Hepatocyte (in vitro differentiated cells): ENCODE measurements around the gene GJA5. TPM values are rescaled to one million over a fixed set of nuclear protein-coding genes. Genes with fewer than 3 reads are reported as not detected.

ENCODE experiments used
- DNase-seq: peaks from one replicate; pipeline ENCODE4 v3.0.0-alpha.2; 2016; ENCODE audit warnings: low spot score
- H2AFZ ChIP-seq: fragments of 200-600 bp; sonication (generic); 2 replicates; pipeline ENCODE4 v1.6.0; 2016; ENCODE audit warnings: antibody characterized with exemption, mild to moderate bottlenecking
- H3K27ac ChIP-seq: fragments of 200-600 bp; sonication (generic); 2 replicates; pipeline ENCODE4 v1.5.1; 2016; ENCODE audit warnings: mild to moderate bottlenecking
- H3K27me3 ChIP-seq: fragments of 200-600 bp; sonication (generic); 2 replicates; pipeline ENCODE4 v1.6.1; 2016
- H3K36me3 ChIP-seq: fragments of 200-600 bp; sonication (generic); replicated peaks from 2 replicates; pipeline ENCODE4 v1.5.1; 2016; ENCODE audit warnings: low read depth; ENCODE audit not compliant: insufficient read depth
- H3K4me1 ChIP-seq: fragments of 200-600 bp; sonication (generic); 2 replicates; pipeline ENCODE4 v1.5.1; 2016; ENCODE audit warnings: mild to moderate bottlenecking, moderate library complexity; ENCODE audit not compliant: insufficient read depth
- H3K4me2 ChIP-seq: fragments of 200-600 bp; sonication (generic); 2 replicates; pipeline ENCODE4 v1.6.0; 2016
- H3K4me3 ChIP-seq: fragments of 200-600 bp; sonication (generic); 2 replicates; pipeline ENCODE4 v1.5.1; 2016; ENCODE audit warnings: mild to moderate bottlenecking
- H3K79me2 ChIP-seq: fragments of 200-600 bp; sonication (generic); 2 replicates; pipeline ENCODE4 v1.6.0; 2017; ENCODE audit warnings: mild to moderate bottlenecking
- H3K9me2 ChIP-seq: fragments of 200-600 bp; sonication (generic); replicated peaks from 2 replicates; pipeline ENCODE4 v1.6.0; 2017; ENCODE audit warnings: mild to moderate bottlenecking; ENCODE audit not compliant: insufficient read depth
- H3K9me3 ChIP-seq: fragments of 200-600 bp; sonication (generic); 2 replicates; pipeline ENCODE4 v1.5.1; 2016; ENCODE audit warnings: low read depth, mild to moderate bottlenecking
- H4K20me1 ChIP-seq: fragments of 200-600 bp; sonication (generic); 2 replicates; pipeline ENCODE4 v1.6.0; 2016; ENCODE audit warnings: mild to moderate bottlenecking; ENCODE audit not compliant: insufficient read depth, poor library complexity, severe bottlenecking
- CTCF ChIP-seq: fragments of 200-600 bp; sonication (generic); IDR thresholded peaks from 2 replicates; pipeline ENCODE4 v1.5.1; 2016; ENCODE audit warnings: antibody characterized with exemption, mild to moderate bottlenecking; ENCODE audit not compliant: poor library complexity
- EZH2 ChIP-seq: fragments of 200-600 bp; sonication (generic); IDR thresholded peaks from 2 replicates; pipeline ENCODE4 v1.6.1; 2016; ENCODE audit warnings: antibody characterized with exemption, mild to moderate bottlenecking, borderline replicate concordance
- EZH2phosphoT487 ChIP-seq: fragments of 200-600 bp; sonication (generic); IDR thresholded peaks from one replicate; pipeline ENCODE4 v1.6.1; 2018; ENCODE audit warnings: antibody characterized with exemption, mild to moderate bottlenecking, low read depth, moderate library complexity; ENCODE audit not compliant: unreplicated experiment, severe bottlenecking
- WGBS: methylation state at CpG from one replicate; pipeline ENCODE4 v1.1.6; 2016; ENCODE audit warnings: low lambda C conversion rate; ENCODE audit errors: missing lambda C conversion rate; 5-methylcytosine and 5-hydroxymethylcytosine counted together
- polyA plus RNA-seq: library from polyadenylated mRNA; unstranded; fragments of >200 nt; fragmentation: Nextera tagmentation; extraction: Ambion mirVana; gene quantifications from 2 replicates; pipeline ENCODE4 v1.2.1, GENCODE V29; 2016
- total RNA-seq: library from RNA; depleted of rRNA; stranded (reverse); fragments of >200 nt; gene quantifications from 2 replicates; pipeline ENCODE4 v1.2.3, GENCODE V29; 2014

The GJA5 gene
- total and polyA plus RNA-seq, 2 experiments from 2014 or later: 9.7 to 12.4 TPM

GRCh38 chr1:147757015-147757990 is 3.1 kb downstream of the GJA5 start:
- TF ChIP-seq CTCF: no peak
- TF ChIP-seq EZH2: no peak
- TF ChIP-seq EZH2phosphoT487: no peak
- Histone ChIP-seq H3K4me2 (no peak overlapping the region), H3K4me3 (no peak overlapping the region), H2AFZ (no peak overlapping the region), H3K4me1 (peaks cover 16% of the 10 kb centered on the region), H3K27ac (peak overlapping the region; percentile 35), H3K79me2 (no peaks in the 10 kb centered on the region), H3K27me3 (no peaks in the 10 kb centered on the region), H3K9me2 (no peaks in the 10 kb centered on the region), H3K9me3 (no peaks in the 10 kb centered on the region), H3K36me3 (no peaks in the 10 kb centered on the region), H4K20me1 (no peaks in the 10 kb centered on the region)
- DNase-seq: peak; percentile 28
- WGBS: 84% methylated on average over 4 of the region's 4 CpGs

- no peak overlapping the region for H3K4me2 ChIP-seq
- H3K36me3 ChIP-seq: no peaks in the 10 kb centered on the region
- no peak overlapping the region for H3K4me3 ChIP-seq
- H3K4me1 ChIP-seq: peaks cover 11% of the 10 kb centered on the region
- H3K27ac ChIP-seq: peak overlapping the region; percentile 35
- H3K27me3 ChIP-seq: no peaks in the 10 kb centered on the region
- no peaks in the 10 kb centered on the region for H3K79me2 ChIP-seq
- no peak overlapping the region for H2AFZ ChIP-seq
- H3K9me3 ChIP-seq: no peaks in the 10 kb centered on the region
- H4K20me1 ChIP-seq: no peaks in the 10 kb centered on the region
- TF ChIP-seq EZH2 (no peak), EZH2phosphoT487 (no peak), CTCF (no peak)
- 84% methylated on average over 3 of the region's 3 CpGs for WGBS
- no peaks in the 10 kb centered on the region for H3K9me2 ChIP-seq
- no peak for DNase-seq
Observed at GRCh38 chr1:147756341-147756740, 4.1 kb downstream of the GJA5 start.

- 82% methylated on average over 2 of the region's 2 CpGs for WGBS
Observed at GRCh38 chr1:147754661-147755060, 5.7 kb downstream of the GJA5 start.

More at GRCh38 chr1:147754661-147755060, 5.7 kb downstream of the GJA5 start:
- no peaks in the 10 kb centered on the region for H4K20me1 ChIP-seq
- no peak overlapping the region for H3K4me3 ChIP-seq
- no peaks in the 10 kb centered on the region for H3K9me2 ChIP-seq
- no peak overlapping the region for H3K27ac ChIP-seq
- H3K4me1 ChIP-seq: peaks cover 11% of the 10 kb centered on the region
- no peaks in the 10 kb centered on the region for H3K79me2 ChIP-seq
- no peak overlapping the region for H2AFZ ChIP-seq
- no peaks in the 10 kb centered on the region for H3K36me3 ChIP-seq
- no peak overlapping the region for H3K4me2 ChIP-seq
- H3K27me3 ChIP-seq: no peaks in the 10 kb centered on the region
- DNase-seq: no peak
- H3K9me3 ChIP-seq: no peaks in the 10 kb centered on the region
- TF ChIP-seq EZH2 (no peak), CTCF (no peak), EZH2phosphoT487 (no peak)
